Liver (tissue), 9 donors: ENCODE results near the gene P2RY6. TPM values are rescaled to one million over a fixed set of nuclear protein-coding genes. Genes with fewer than 3 reads are reported as not detected.
"Not testable (repeated sequence)": the region's sequence is repeated elsewhere in the genome, so short reads cannot be mapped to it uniquely, and the experiment has no call there.

Source experiments
- DNase-seq: peaks from one replicate; pipeline ENCODE4 v3.0.0-alpha.2; 2017; ENCODE audit warnings: low spot score
- H3K27ac ChIP-seq, 2 donors: one replicate each; pipeline ENCODE4 v1.7.0; 2013; ENCODE audit warnings: inconsistent platforms in 2 of 2, low read length in 2 of 2, control low read depth in 1 of 2, low read depth in 1 of 2, mild to moderate bottlenecking in 1 of 2
- H3K27me3 ChIP-seq, 4 donors: one replicate each; pipeline versions ENCODE4 v1.6.1 to v1.7.0; 2013; ENCODE audit warnings: low read length in 3 of 4, inconsistent platforms in 1 of 4, mild to moderate bottlenecking in 1 of 4, moderate library complexity in 1 of 4; ENCODE audit not compliant: control insufficient read depth in 4 of 4, insufficient read depth in 4 of 4
- H3K36me3 ChIP-seq, 4 donors: one replicate each; pipeline versions ENCODE4 v1.6.1 to v1.7.0; 2013; ENCODE audit warnings: low read length in 3 of 4, mild to moderate bottlenecking in 3 of 4, low read depth in 1 of 4, moderate library complexity in 1 of 4; ENCODE audit not compliant: control insufficient read depth in 4 of 4, insufficient read depth in 3 of 4
- H3K4me1 ChIP-seq, 4 donors: one replicate each; pipeline versions ENCODE4 v1.6.1 to v1.7.0; 2013; ENCODE audit warnings: low read length in 3 of 4, mild to moderate bottlenecking in 3 of 4, moderate library complexity in 1 of 4; ENCODE audit not compliant: control insufficient read depth in 4 of 4, insufficient read depth in 4 of 4
- H3K4me3 ChIP-seq, 3 donors: one replicate each; pipeline versions ENCODE4 v1.6.1 to v1.7.0; 2013; ENCODE audit warnings: low read length in 3 of 3, control low read depth in 1 of 3, low read depth in 1 of 3, mild to moderate bottlenecking in 1 of 3
- H3K9ac ChIP-seq, 2 donors: one replicate each; pipeline ENCODE4 v1.7.0; 2013; ENCODE audit warnings: low read length in 2 of 2, mild to moderate bottlenecking in 2 of 2, moderate library complexity in 2 of 2, control low read depth in 1 of 2, low read depth in 1 of 2
- H3K9me3 ChIP-seq, 4 donors: one replicate each; pipeline versions ENCODE4 v1.6.1 to v1.7.0; 2013; ENCODE audit warnings: low read length in 3 of 4; ENCODE audit not compliant: control insufficient read depth in 4 of 4
- FOXA1 ChIP-seq: IDR thresholded peaks from 2 replicates; pipeline ENCODE4 v1.6.1; 2016; ENCODE audit warnings: antibody characterized with exemption
- FOXA2 ChIP-seq: IDR thresholded peaks from 2 replicates; pipeline ENCODE4 v1.6.1; 2016; ENCODE audit warnings: antibody characterized with exemption
- HNF4A ChIP-seq, 2 donors: conservative IDR thresholded peaks; 2 replicates each; pipeline ENCODE4 v1.6.1; 2016; ENCODE audit warnings: antibody characterized with exemption in 2 of 2, mild to moderate bottlenecking in 2 of 2
- RAD21 ChIP-seq, 2 donors: IDR thresholded peaks; 2 replicates each; pipeline ENCODE4 v1.6.1; 2016; ENCODE audit warnings: antibody characterized with exemption in 2 of 2, mild to moderate bottlenecking in 2 of 2
- RXRA ChIP-seq, 2 donors: IDR thresholded peaks; 2 replicates each; pipeline ENCODE4 v1.6.1; 2017 to 2018; ENCODE audit warnings: antibody characterized with exemption in 2 of 2, mild to moderate bottlenecking in 1 of 2
- whole genome bisulfite sequencing: extraction: QIAGEN DNeasy Blood & Tissue Kit; methylation state at CpG from one replicate; pipeline ENCODE4 v1.1.7; 2013; 5-methylcytosine and 5-hydroxymethylcytosine counted together
- polyA plus RNA-seq, 2 donors: library from polyadenylated mRNA; stranded (reverse) in 1 of 2; unstranded in 1 of 2; fragments of 200-250 nt in 1 of 2; fragments of >200 nt in 1 of 2; fragmentation: Nextera tagmentation in 1 of 2; extraction: Ambion mirVana in 1 of 2; gene quantifications; one replicate each; pipeline versions ENCODE4 v1.2.1 to v1.2.3, GENCODE V29; 2013 to 2015
- total RNA-seq, 2 donors: library from RNA; depleted of rRNA; stranded (reverse); fragments of >200 nt; gene quantifications; one replicate each; pipeline ENCODE4 v1.2.3, GENCODE V29; 2014
- TF ChIP-seq, protein P1 (sequence below): fragments of 150-350 bp; IDR thresholded peaks from 2 replicates; pipeline ENCODE4 v1.5.1; 2017; ENCODE audit warnings: improper control_type of control experiment, low read depth, low read length; ENCODE audit not compliant: missing input control
- TF ChIP-seq, protein P2 (sequence below): IDR thresholded peaks from 2 replicates; pipeline ENCODE4 v1.6.1; 2016; ENCODE audit warnings: antibody characterized with exemption
- TF ChIP-seq, protein P3 (sequence below): IDR thresholded peaks from 2 replicates; pipeline ENCODE4 v1.6.1; 2016; ENCODE audit warnings: antibody characterized with exemption
- TF ChIP-seq, protein P4 (sequence below): IDR thresholded peaks from 2 replicates; pipeline ENCODE4 v1.6.1; 2016; ENCODE audit warnings: antibody characterized with exemption
- donor health status: healthy.
- donor health status: healthy.
- donor health status: healthy.
- donor health status: healthy.
- donor health status: healthy.

The P2RY6 gene
- total and polyA plus RNA-seq, 4 donors, result 0.21 to 1.3 (median 0.78) TPM

DNA sequence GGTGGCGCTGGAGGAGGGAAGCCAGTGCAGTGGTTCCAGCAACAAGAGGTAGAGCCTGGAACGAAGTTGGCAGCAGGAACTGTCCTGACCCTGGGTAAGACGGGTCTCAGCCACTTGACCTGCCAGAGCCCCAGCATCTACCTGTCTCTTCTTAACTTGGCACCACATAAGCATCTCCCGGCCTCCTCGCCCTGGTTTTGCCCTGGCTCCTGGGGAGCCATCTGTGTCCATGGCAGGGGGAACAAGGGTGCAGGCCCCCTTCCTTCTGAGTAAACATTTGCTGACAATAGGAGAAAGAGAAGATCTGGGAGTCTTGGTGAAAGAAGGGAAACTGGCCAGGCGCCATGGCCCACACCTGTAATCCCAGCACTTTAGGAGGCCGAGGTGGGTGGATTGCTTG lies 41.2 kb upstream of the P2RY6 start:
- H3K27me3 ChIP-seq, result no peaks in the 10 kb centered on the region
- 96% methylated on average over 7 of the region's 7 CpGs for WGBS
- DNase-seq, result no peak
- H3K9ac ChIP-seq, result no peak overlapping the region
- H3K36me3 ChIP-seq, result no peaks in the 10 kb centered on the region
- H3K9me3 ChIP-seq, result no peaks in the 10 kb centered on the region
- H3K4me3 ChIP-seq, result no peak overlapping the region
- H3K27ac ChIP-seq, result no peak overlapping the region
- TF ChIP-seq, protein P1, sequence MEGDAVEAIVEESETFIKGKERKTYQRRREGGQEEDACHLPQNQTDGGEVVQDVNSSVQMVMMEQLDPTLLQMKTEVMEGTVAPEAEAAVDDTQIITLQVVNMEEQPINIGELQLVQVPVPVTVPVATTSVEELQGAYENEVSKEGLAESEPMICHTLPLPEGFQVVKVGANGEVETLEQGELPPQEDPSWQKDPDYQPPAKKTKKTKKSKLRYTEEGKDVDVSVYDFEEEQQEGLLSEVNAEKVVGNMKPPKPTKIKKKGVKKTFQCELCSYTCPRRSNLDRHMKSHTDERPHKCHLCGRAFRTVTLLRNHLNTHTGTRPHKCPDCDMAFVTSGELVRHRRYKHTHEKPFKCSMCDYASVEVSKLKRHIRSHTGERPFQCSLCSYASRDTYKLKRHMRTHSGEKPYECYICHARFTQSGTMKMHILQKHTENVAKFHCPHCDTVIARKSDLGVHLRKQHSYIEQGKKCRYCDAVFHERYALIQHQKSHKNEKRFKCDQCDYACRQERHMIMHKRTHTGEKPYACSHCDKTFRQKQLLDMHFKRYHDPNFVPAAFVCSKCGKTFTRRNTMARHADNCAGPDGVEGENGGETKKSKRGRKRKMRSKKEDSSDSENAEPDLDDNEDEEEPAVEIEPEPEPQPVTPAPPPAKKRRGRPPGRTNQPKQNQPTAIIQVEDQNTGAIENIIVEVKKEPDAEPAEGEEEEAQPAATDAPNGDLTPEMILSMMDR, result no peak
- H3K4me1 ChIP-seq, result peaks cover 2 to 35% (median 24%) of the 10 kb centered on the region in 4 donors

DNA sequence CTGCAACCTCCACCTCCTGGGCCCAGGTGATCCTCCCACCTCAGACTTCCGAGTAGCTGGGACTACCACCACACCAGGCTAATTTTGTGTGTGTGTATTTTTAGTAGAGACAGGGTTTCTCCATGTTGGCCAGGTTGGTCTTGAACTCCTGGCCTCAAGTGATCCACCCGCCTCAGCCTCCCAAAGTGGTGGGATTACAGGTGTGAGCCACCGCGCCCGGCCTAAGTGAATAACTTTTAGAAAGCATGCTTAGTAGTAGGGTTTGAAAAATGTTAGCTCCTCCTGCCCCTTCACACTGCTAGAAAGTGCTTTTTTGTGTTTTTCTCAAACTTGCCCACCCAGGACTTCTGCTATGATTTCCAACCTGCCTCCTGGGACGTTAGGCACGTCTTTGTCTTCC lies 39.7 kb upstream of the P2RY6 start:
- not testable (repeated sequence) for H3K9ac ChIP-seq, H3K36me3 ChIP-seq, H3K27ac ChIP-seq, H3K27me3 ChIP-seq, H3K9me3 ChIP-seq, H3K4me3 ChIP-seq, DNase-seq
- H3K4me1 ChIP-seq, result peaks cover 2 to 30% (median 19%) of the 10 kb centered on the region in 4 donors
- 97% methylated on average over 7 of the region's 7 CpGs for WGBS

DNA sequence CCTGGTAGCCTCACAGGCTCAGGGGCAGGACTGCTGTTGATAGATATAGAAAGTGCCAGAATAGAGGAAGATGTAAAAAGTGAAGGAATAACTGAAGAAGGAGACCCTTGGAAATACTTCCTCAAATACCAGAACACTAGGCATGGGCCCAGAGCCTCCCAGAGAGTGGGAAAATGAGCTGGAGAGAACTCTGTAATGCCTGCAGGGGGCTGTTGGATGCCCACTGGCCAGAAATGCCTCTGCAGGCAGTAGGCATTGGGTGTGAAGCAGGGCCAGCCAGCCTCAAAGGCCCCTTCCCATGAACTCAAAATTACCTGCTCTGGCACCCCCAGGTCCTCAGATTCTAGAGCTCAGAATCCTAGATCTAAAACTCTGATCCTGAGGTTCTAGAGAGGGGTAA lies 38.9 kb upstream of the P2RY6 start:
- H3K9ac ChIP-seq, result no peak overlapping the region
- peaks cover 2 to 27% (median 17%) of the 10 kb centered on the region in 4 donors for H3K4me1 ChIP-seq
- H3K27ac ChIP-seq, result no peak overlapping the region
- no peaks in the 10 kb centered on the region for H3K9me3 ChIP-seq
- no peak overlapping the region for H3K4me3 ChIP-seq
- no peak for DNase-seq
- H3K36me3 ChIP-seq, result no peaks in the 10 kb centered on the region
- TF ChIP-seq FOXA2, result no peak
- TF ChIP-seq, protein P2, sequence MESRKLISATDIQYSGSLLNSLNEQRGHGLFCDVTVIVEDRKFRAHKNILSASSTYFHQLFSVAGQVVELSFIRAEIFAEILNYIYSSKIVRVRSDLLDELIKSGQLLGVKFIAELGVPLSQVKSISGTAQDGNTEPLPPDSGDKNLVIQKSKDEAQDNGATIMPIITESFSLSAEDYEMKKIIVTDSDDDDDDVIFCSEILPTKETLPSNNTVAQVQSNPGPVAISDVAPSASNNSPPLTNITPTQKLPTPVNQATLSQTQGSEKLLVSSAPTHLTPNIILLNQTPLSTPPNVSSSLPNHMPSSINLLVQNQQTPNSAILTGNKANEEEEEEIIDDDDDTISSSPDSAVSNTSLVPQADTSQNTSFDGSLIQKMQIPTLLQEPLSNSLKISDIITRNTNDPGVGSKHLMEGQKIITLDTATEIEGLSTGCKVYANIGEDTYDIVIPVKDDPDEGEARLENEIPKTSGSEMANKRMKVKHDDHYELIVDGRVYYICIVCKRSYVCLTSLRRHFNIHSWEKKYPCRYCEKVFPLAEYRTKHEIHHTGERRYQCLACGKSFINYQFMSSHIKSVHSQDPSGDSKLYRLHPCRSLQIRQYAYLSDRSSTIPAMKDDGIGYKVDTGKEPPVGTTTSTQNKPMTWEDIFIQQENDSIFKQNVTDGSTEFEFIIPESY, result no peak
- TF ChIP-seq, protein P3, sequence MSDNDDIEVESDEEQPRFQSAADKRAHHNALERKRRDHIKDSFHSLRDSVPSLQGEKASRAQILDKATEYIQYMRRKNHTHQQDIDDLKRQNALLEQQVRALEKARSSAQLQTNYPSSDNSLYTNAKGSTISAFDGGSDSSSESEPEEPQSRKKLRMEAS, result no peak
- no peaks in the 10 kb centered on the region for H3K27me3 ChIP-seq

DNA sequence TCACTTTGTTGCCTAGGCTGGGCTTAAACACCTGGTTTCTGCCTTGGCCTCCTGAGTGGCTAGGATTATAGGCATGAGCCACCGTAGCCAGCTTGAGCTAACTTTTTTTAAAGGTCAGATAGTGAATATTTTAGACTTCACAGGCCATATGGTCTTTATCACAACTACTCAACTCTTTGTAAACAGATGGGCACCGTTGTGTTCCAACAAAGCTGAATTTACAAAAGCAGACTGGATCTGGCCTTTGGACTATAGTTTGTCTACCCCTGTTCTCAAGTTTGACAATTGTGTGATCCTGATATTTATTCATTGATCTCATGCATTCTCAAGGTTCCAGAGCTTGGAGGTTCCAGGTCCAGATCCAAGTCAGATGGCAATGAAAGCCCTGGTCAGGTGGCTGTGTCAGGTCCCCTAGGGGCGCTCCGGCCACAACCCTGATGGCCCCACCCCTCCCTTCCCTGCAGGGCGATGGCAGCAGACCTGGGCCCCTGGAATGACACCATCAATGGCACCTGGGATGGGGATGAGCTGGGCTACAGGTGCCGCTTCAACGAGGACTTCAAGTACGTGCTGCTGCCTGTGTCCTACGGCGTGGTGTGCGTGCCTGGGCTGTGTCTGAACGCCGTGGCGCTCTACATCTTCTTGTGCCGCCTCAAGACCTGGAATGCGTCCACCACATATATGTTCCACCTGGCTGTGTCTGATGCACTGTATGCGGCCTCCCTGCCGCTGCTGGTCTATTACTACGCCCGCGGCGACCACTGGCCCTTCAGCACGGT lies 38.3 kb upstream of the P2RY6 start:
- Histone ChIP-seq H3K4me1 (peaks cover 2 to 27% (median 17%) of the 10 kb centered on the region in 4 donors), H3K27ac (no peak overlapping the region), H3K27me3 (no peaks in the 10 kb centered on the region), H3K36me3 (no peaks in the 10 kb centered on the region), H3K4me3 (no peak overlapping the region), H3K9ac (no peak overlapping the region), H3K9me3 (no peaks in the 10 kb centered on the region)
- WGBS, result 89% methylated on average over 23 of the region's 23 CpGs
- no peak for DNase-seq
- TF ChIP-seq, protein P2, result no peak
- TF ChIP-seq FOXA1 (no peak), RXRA (IDR thresholded peaks at IDR 0.05) (no peak), RAD21 (IDR thresholded peaks at IDR 0.05) (no peak), HNF4A (conservative IDR thresholded peaks at IDR 0.05) (peak; percentile 58 to 62), FOXA2 (no peak)
- TF ChIP-seq, protein P4, sequence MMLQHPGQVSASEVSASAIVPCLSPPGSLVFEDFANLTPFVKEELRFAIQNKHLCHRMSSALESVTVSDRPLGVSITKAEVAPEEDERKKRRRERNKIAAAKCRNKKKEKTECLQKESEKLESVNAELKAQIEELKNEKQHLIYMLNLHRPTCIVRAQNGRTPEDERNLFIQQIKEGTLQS, result no peak
